ENCODE results near the gene ZNF212.

ZNF212 gene

DNA sequence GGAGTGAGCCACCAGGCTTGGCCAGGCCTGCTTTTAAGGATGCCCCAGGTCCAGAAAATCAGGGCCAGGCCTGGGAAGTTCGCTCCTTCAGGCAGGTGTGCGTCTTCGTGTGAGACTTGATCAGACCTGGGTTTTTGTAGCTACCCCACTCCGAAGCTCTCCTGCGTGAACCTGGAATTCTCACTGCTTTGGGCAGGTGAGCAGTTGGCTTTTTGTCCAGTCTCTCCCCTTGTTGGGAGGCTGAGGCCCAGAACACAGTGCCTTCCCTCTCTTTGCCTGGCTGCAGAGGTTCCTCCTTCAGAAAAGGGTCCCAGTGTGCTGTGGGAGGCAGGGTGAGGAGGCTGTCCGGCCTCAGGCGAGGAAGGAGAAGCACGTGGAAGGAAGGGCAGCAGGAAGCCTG lies 49.8 kb downstream of the ZNF212 start:
- no peak for DNase-seq

DNA sequence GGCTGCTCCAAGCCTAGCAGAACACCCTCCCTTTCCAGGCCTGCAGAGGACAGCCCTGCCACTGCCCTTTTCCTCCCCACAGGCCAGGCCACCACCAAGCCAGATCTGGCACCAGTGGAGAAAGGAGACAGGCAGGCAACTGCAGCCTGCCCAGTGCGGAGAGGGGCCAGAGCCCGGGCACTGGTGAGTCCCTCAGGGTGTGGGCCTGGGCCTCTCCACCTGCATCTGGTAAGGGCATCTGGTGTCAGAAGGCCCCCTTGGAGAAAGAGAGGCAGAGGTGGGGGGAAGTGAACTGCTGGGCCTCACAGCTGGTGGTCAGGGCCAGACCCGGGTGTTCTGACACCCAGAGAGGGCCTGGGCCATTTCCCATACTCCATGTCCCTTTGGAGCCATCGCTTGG lies 50.4 kb downstream of the ZNF212 start:
- DNase-seq, result no peak

DNA sequence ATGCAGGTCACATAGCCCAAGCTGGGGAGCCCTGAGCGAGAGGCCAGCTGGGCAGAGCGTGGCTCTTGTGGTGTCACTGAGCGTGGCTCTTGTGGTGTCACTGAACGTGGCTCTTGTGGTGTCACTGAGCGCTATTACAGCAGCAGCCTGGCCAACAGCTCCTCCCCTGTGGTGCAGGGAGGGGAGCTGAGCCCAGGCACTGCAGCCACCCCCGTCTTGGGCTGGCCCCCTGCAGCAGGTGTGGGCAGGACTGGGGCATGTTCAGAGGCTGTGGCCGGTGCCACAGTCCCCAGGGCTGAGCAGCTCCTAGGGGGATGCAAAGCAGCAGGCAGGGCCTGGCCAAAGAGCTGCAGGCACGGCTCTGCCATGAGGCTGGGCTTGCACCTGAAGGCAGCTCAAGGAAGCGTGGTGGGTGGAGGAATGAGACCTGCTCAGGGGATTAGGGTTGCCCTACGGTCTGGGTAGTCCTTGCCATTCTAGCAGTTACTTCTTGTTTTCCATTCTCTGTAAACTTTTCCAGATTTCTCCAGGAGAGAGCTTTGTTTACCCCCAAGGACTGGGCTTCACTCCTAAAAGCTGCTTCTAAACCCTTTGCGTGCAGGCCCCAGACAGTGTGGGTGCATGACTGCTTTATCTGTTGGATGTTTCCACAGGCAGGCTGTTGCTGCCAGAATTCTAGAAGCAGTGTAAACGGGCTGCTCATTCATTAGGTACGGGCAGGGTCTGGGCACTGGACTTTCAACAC lies 51.8 kb downstream of the ZNF212 start:
- DNase-seq, result no peak

DNA sequence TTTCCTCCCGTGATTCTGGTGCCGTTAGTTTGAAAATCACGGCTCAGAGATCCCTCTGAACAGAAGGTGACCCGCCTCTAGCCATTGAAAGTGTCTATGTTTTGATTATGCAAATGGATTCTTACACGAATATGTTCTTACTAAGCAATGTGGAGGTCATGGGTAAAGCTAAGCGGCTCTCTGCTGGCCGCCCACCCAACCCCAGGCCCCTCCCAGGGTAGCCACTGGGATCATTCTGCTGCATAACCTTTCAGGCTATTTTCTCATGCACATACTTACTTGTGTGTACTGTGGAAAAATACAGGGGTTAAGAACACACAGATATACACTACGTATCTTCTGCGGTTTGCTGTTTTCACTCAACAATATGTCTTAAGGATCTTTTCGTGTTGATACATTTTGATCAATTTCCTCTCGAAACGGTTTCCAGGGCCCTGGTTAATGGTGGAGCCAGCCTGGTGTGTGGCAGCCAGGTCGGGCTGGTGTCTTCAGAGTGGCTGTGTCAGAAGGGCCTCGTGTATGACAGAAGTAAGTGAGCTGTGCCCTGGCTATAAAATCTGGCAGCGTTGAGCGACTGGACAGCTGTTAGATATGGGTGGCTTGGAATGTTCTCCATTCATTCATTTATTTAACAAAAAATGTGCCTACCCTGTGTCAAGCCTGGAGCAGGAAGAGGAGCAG lies 52.5 kb downstream of the ZNF212 start:
- no peak for DNase-seq

DNA sequence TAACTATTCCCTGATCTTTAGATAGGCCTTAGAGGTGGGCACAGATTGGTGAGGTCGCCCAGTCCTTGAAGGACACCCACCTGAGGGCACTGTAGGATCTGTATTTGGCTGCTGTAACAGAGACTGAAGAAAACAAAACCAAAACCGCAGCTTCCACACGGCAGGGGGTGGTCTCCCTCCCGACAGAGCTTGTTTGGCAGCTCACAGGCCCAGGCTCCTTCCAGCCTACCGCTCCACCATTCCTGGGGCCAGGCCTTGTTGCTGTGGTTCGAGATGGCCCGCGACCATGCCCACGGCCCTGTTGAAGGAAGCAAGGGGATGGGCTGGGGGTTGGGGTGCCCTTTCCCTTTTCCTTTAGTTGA lies 53.0 kb downstream of the ZNF212 start:
- no peak for DNase-seq

DNA sequence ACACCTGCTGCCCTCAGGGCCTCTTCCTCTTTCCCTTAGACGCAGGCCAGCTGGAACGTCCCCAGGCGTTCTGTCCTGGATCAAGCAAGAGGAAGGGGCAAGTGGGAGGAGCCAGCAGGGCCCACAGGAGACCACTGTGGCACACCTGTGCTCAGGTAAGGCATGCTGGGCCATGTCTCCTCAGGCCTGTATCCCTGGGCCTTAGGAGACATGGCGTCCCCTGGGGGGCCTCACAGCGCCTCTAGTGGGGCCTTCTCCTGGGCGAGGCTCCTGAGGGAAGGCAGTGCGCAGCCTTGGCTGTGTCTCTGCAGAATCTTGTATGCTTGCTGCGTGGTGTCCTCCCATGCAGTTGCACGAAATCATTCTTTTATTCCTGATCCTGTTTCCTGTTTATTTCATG lies 53.9 kb downstream of the ZNF212 start:
- no peak for DNase-seq

DNA sequence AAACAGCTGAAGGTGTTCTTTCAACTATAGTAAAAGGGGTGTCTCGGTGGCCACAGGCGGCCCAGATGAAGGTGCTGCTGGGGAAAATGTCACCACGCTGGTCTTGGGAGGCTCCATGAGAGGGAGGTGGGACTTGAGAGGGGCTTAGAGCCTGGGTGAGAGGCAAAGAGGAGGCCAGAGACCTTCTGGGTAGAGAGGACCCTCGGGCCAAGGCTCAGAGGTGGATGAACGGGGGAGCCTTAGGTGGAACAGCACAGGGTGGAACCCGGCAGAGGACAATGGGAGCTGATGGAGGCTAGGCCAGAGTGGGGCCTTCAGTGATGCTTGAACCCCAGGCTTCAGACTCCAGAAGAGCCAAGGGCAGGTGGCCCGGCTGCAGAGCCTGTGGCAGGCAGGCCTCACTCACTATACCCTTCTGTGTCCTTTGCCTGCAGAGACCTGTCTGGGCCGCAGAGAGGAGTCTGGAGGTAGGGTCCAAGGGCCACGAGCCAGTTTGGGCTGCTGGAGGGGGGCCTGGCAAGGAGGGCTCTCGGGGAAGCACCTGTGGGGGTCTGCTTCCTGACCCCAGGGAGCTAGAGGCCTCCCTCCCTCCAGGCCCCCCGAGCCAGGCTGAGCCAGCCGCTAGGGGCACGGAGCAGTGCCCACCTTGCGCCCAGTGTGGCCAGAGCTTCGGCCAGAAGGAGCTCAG lies 54.6 kb downstream of the ZNF212 start:
- no peak for DNase-seq

DNA sequence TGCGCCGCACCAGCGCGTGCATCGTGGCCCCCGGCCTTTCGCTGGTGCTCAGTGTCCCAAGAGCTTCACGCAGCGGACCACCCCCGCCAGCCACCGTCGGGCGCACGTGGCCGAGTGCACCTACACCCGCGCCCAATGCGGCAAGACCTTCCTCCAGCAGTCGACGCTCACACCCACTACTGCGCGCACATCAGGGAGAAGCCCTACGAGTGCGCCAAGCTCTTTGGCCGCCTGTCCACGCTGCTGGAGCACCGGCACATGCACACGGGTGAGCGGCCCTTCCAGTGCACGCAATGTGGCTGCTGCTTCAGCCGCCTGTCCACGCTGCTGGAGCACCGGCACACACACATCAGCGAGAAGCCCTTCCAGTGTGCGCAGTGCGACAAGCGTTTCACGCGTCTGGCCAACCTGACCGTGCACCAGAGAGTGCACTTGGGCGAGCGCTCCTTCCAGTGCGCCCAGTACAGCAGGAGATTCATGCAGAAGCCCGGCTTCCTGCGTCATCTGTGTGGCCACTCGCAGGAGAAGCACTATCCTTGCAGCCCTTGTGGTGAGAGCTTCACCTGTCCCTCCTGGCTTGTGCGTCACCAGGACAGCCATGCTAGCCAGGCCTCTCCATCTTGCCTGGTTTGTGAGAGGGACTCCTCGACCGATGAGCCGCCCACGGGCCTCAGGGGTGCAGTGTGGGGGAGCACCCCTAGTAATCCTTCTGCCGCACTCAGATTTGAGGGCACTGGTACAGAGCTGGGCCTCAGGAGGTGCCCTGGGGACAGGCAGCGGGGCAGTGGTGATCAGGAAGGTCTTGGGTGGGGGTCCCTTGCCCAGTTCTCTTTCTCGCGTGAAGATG lies 55.4 kb downstream of the ZNF212 start:
- no peak for DNase-seq

DNA sequence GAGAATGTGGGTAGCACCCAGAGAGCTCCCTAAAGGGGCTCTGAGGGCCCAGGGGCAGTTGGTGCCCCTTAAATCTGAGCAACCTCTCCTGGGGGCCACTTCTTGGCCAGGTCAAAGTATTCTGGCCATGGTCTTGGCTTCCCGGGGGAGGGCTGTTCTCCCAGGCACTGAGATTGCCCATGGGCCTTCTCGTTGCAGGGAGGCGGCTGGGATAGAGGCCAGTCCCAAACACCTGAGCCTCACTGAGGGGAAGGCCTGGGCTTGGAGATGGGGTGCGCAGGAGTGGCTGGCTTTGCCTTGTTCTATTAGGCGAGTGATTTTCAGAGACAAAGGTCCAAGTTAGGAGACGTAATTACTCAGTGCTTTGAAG lies 56.0 kb downstream of the ZNF212 start:
- no peak for DNase-seq

DNA sequence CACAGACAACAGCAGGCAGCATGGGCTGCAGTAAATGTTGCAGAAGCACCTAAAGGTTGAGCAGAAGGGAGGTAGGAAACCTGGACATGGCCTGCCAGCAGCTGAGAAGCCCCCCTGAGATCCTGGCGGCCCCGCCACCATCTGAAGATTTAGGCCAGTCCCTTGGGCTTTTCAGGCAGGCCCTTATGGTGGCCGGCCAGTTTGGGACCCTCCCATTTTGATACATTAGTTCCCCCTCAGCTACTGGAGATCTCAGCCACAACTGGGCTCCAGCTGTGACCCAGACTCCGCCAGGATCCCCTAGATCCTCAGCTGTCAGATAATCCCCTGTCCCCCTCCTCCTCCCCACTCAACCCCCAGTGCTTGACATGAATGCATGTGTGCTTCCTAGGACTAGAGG lies 56.9 kb downstream of the ZNF212 start:
- DNase-seq, result no peak

DNA sequence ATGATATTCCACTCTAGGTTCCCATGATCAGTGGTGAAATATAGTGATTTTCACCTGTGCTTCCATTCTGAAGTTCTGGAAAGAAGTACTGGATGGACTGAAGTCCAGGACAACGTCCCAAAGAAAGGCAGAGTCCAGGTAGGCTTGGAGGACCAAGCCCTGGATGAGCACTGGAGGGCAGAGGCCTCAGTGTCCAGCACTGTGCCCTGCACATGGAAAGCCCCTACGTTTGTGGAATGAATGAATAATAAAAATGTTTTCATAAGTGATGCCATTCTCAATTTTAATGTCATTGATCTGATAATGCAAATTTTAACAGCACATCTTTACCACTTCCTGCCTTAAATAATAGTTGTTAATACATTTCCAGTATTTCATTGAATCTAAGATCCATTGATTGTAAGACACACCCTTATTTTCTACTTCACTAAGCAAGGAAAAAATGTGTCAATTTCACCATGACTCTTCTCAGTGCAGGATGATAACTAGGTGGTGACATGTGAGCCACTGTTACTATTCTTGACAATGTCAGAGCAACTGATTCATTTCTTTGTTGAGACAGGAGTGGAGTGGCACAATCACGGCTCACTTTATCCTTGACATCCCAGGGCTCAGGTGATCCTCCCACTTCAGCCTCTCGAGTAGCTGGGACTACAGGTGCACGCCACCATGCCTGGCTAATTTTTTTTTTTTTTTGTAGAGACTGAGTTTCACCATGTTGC lies 57.7 kb downstream of the ZNF212 start:
- DNase-seq, result no peak

DNA sequence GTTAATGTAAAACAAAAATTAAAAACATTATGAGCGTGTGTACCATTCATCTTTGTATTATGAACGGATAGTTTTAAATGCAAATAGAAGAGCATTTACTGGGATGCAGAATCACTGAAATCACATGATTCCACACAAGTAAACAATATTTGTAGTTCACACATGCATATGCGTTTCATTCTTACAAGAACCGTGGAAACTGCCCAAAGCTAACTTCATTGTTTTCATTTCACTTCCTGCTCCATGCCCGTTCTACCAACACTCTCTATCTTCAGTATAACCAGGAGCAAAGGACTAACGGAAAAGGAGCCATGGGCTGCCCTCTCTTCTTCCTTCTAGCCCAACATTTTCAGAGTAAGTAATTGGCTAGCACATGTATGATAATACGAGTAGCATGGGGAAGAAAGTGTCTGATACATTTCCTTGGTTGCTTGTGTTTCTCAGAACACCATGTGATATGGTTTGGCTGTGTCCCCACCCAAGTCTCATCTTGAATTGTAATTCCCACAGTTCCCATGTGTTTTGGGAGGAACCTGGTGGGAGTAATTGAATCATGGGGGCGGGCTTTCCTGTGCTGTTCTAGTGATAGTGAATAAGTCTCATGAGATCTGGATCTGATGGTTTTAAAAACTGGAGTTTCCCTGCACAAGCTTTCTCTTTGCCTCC lies 61.3 kb downstream of the ZNF212 start:
- no peak for DNase-seq

DNA sequence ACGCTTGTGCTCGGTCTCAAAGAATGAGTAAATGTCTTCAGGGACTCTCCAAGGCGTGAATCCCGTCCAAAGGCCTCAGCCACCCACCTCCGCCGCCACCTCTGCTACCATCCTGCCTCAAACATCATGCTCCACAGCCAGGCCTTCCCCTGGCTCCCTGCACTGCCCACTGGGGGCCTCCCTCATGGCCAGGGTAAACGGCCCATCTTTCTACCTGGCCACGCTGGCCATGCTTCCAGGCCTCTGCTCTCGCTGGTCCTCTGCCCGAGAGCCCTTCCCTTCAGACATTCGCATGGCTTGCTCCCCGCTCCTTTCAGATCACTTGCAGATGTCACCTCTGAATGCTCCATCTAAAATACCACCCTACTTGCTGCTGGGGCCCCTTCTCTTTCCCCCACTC lies 62.8 kb downstream of the ZNF212 start:
- no peak for DNase-seq

DNA sequence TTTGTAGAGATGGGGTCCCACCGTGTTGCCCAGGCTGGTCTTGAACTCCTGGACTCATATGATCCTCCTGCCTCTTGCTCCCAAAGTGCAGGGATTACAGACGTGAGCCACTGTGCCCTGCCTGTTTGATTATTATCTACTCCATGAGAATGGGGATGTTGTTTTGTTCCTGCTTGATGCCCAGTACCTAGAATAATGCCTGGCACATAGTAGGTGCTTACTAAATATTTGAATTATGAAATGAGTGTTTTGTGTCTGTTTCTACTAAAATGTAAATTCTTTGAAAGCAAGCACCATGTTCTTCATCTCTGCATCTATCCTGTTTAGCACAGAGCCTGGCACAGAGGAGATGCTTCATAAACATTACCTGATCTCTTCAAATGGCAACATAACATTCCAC lies 63.4 kb downstream of the ZNF212 start:
- no peak for DNase-seq

DNA sequence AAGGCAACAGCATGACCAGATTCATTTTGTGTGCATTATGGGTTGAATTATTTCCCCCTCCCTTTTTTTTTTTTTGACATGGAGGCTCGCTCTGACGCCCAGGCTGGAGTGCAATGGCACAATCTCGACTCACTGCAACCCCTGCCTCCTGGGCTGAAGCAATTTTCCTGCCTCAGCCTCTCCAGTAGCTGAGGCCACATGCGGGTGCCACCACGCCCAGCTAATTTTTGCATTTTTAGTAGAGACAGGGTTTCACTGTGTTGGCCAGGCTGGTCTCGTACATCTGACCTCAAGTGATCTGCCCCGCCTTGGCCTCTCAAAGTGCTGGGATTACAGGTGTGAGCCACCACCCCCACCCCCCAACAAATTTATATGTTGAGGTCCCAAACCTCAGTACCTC lies 64.6 kb downstream of the ZNF212 start:
- DNase-seq, result no peak

All from cerebellar nuclear complex (tissue), 1 donor.